Astrocyte (in vitro differentiated cells and primary cell): ENCODE data around the gene DSCAM. TPM values are rescaled to one million over a fixed set of nuclear protein-coding genes. Genes with fewer than 3 reads are reported as not detected.

Experiments
- DNase-seq: peaks from one replicate; pipeline ENCODE4 v3.0.0-alpha.2; 2010; ENCODE audit warnings: low read depth
- FAIRE-seq: peaks from 2 replicates; lab custom pipeline; 2011; peaks lifted over from hg19 to GRCh38; lab: Jason Lieb, UNC
- H2AFZ ChIP-seq: 2 replicates; pipeline ENCODE4 v1.6.0; 2012; ENCODE audit warnings: low read depth, low read length, inconsistent platforms
- H3K27ac ChIP-seq: 2 replicates; pipeline ENCODE4 v1.5.1; 2011; ENCODE audit warnings: low read depth, low read length, inconsistent platforms
- H3K27me3 ChIP-seq: 2 replicates; pipeline ENCODE4 v1.6.0; 2011; ENCODE audit warnings: low read length, inconsistent platforms; ENCODE audit not compliant: insufficient read depth
- H3K36me3 ChIP-seq: 2 replicates; pipeline ENCODE4 v1.5.1; 2011; ENCODE audit warnings: low read length, inconsistent platforms; ENCODE audit not compliant: insufficient read depth
- H3K4me1 ChIP-seq: 2 replicates; pipeline ENCODE4 v1.5.1; 2011; ENCODE audit warnings: low read length, inconsistent platforms; ENCODE audit not compliant: insufficient read depth
- H3K4me2 ChIP-seq: 2 replicates; pipeline ENCODE4 v1.6.0; 2012; ENCODE audit warnings: low read length, inconsistent platforms
- H3K4me3 ChIP-seq: 2 replicates; pipeline ENCODE4 v1.5.1; 2011; ENCODE audit warnings: low read depth, mild to moderate bottlenecking, low read length, inconsistent platforms; ENCODE audit not compliant: insufficient read depth
- H3K79me2 ChIP-seq: 2 replicates; pipeline ENCODE4 v1.6.0; 2012; ENCODE audit warnings: mild to moderate bottlenecking, low read length, inconsistent platforms; ENCODE audit not compliant: insufficient read depth
- H3K9ac ChIP-seq: 2 replicates; pipeline ENCODE4 v1.6.0; 2012; ENCODE audit warnings: mild to moderate bottlenecking, low read length, inconsistent platforms
- H3K9me3 ChIP-seq: 2 replicates; pipeline ENCODE4 v1.5.1; 2012; ENCODE audit warnings: low read depth, mild to moderate bottlenecking, low read length, inconsistent platforms; ENCODE audit not compliant: insufficient read depth
- H4K20me1 ChIP-seq: 2 replicates; pipeline ENCODE4 v1.6.0; 2012; ENCODE audit warnings: low read length, inconsistent platforms; ENCODE audit not compliant: insufficient read depth
- H3K27ac Mint-ChIP-seq: one replicate; pipeline ENCODE4 v1.8.0; 2021; ENCODE audit warnings: mild to moderate bottlenecking, mixed read lengths; ENCODE audit not compliant: unreplicated experiment
- H3K27me3 Mint-ChIP-seq: one replicate; pipeline ENCODE4 v1.8.0; 2021; ENCODE audit warnings: low read depth, mixed read lengths; ENCODE audit not compliant: unreplicated experiment
- H3K36me3 Mint-ChIP-seq: one replicate; pipeline ENCODE4 v1.8.0; 2021; ENCODE audit warnings: low read depth, mixed read lengths; ENCODE audit not compliant: unreplicated experiment
- H3K4me1 Mint-ChIP-seq: one replicate; pipeline ENCODE4 v1.8.0; 2021; ENCODE audit warnings: low read depth, mixed read lengths; ENCODE audit not compliant: unreplicated experiment
- H3K4me3 Mint-ChIP-seq: one replicate; pipeline ENCODE4 v1.8.0; 2021; ENCODE audit warnings: mild to moderate bottlenecking, moderate library complexity, mixed read lengths; ENCODE audit not compliant: unreplicated experiment
- H3K9me3 Mint-ChIP-seq: one replicate; pipeline ENCODE4 v1.8.0; 2021; ENCODE audit warnings: mild to moderate bottlenecking, mixed read lengths; ENCODE audit not compliant: unreplicated experiment
- EZH2 ChIP-seq: IDR thresholded peaks from 2 replicates; pipeline ENCODE4 v1.6.1; 2012; ENCODE audit warnings: mild to moderate bottlenecking, low read length, inconsistent platforms; ENCODE audit not compliant: insufficient read depth
- total RNA-seq: library from RNA; stranded (reverse); gene quantifications from 2 replicates; pipeline ENCODE4 v1.2.1, GENCODE V29; 2021
- TF ChIP-seq, protein P1 (sequence below): IDR thresholded peaks from 2 replicates; pipeline ENCODE4 v1.5.1; 2011; ENCODE audit warnings: low read depth, mild to moderate bottlenecking, inconsistent platforms, low read length, moderate library complexity; ENCODE audit not compliant: insufficient read depth

Gene DSCAM
- total RNA-seq, 1 donor from 2014 or later: 0.18 TPM

DNA sequence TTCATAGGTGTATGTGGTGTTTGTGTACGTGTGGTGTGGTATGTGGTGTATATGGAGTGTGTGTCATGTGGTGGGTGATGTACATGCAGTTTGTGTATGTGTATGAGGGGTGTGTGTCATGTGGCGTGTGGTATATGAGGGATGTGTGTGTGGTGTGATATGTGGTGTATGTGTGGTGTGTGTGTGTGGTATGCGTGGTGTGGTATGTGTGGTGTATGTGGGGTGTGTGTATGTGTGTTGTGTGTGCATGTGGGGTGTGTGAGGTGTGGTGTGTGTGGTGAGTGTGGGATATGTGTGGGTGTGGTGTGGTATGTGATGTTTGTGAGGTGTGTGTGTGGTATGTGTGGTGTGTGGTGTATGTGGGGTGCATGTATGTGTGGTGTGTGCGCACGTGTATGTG, 707.3 kb downstream of the DSCAM start:
- FAIRE-seq: no peak

DNA sequence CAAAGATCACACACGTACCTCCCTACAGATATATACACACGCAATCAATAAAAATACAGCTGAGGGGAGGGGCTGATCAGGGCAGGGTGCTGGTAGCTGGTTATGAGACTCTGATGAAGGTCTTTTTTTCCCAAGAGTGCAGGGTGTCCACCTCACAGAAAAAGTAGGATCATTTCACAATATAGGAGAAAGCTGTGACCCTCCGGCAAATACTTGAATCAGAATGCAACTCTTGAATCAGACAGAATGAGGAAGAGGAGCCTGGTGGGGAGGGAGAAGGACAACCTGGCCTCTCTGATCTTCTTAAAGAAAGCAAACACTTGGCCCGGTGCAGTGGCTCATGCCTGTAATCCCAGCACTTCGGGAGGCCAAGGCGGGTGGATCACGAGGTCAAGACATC, 710.4 kb downstream of the DSCAM start:
- H3K27ac Mint-ChIP-seq: no peak overlapping the region
- Histone ChIP-seq H3K4me3 (no peak overlapping the region), H3K79me2 (no peaks in the 10 kb centered on the region), H3K27me3 (no peaks in the 10 kb centered on the region), H3K9ac (no peak overlapping the region), H3K27ac (no peak overlapping the region), H3K9me3 (no peaks in the 10 kb centered on the region), H4K20me1 (no peaks in the 10 kb centered on the region), H3K36me3 (no peaks in the 10 kb centered on the region), H3K4me2 (no peak overlapping the region), H3K4me1 (no peaks in the 10 kb centered on the region), H2AFZ (no peak overlapping the region)
- no peaks in the 10 kb centered on the region for H3K36me3 Mint-ChIP-seq
- H3K4me1 Mint-ChIP-seq: no peaks in the 10 kb centered on the region
- H3K4me3 Mint-ChIP-seq: no peak overlapping the region
- H3K9me3 Mint-ChIP-seq: peaks cover 5% of the 10 kb centered on the region
- no peak for DNase-seq
- FAIRE-seq: no peak
- H3K27me3 Mint-ChIP-seq: peaks cover 2% of the 10 kb centered on the region
- TF ChIP-seq, protein P1, sequence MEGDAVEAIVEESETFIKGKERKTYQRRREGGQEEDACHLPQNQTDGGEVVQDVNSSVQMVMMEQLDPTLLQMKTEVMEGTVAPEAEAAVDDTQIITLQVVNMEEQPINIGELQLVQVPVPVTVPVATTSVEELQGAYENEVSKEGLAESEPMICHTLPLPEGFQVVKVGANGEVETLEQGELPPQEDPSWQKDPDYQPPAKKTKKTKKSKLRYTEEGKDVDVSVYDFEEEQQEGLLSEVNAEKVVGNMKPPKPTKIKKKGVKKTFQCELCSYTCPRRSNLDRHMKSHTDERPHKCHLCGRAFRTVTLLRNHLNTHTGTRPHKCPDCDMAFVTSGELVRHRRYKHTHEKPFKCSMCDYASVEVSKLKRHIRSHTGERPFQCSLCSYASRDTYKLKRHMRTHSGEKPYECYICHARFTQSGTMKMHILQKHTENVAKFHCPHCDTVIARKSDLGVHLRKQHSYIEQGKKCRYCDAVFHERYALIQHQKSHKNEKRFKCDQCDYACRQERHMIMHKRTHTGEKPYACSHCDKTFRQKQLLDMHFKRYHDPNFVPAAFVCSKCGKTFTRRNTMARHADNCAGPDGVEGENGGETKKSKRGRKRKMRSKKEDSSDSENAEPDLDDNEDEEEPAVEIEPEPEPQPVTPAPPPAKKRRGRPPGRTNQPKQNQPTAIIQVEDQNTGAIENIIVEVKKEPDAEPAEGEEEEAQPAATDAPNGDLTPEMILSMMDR: no peak
- no peak for TF ChIP-seq EZH2

More for the DNA sequence above, 707.3 kb downstream of the DSCAM start:
- H3K9me3 Mint-ChIP-seq: no peaks in the 10 kb centered on the region
- Histone ChIP-seq H3K36me3 (no peaks in the 10 kb centered on the region), H3K79me2 (no peaks in the 10 kb centered on the region), H4K20me1 (no peaks in the 10 kb centered on the region), H3K27ac (no peak overlapping the region), H3K27me3 (no peaks in the 10 kb centered on the region), H3K4me3 (no peak overlapping the region), H3K9me3 (no peaks in the 10 kb centered on the region), H3K4me2 (no peak overlapping the region), H3K4me1 (no peaks in the 10 kb centered on the region), H3K9ac (no peak overlapping the region), H2AFZ (no peak overlapping the region)
- peaks cover 2% of the 10 kb centered on the region for H3K27me3 Mint-ChIP-seq
- TF ChIP-seq EZH2: no peak
- TF ChIP-seq, protein P1: no peak
- no peak overlapping the region for H3K4me3 Mint-ChIP-seq
- no peaks in the 10 kb centered on the region for H3K4me1 Mint-ChIP-seq
- DNase-seq: peak; percentile 16
- no peak overlapping the region for H3K27ac Mint-ChIP-seq
- H3K36me3 Mint-ChIP-seq: no peaks in the 10 kb centered on the region

DNA sequence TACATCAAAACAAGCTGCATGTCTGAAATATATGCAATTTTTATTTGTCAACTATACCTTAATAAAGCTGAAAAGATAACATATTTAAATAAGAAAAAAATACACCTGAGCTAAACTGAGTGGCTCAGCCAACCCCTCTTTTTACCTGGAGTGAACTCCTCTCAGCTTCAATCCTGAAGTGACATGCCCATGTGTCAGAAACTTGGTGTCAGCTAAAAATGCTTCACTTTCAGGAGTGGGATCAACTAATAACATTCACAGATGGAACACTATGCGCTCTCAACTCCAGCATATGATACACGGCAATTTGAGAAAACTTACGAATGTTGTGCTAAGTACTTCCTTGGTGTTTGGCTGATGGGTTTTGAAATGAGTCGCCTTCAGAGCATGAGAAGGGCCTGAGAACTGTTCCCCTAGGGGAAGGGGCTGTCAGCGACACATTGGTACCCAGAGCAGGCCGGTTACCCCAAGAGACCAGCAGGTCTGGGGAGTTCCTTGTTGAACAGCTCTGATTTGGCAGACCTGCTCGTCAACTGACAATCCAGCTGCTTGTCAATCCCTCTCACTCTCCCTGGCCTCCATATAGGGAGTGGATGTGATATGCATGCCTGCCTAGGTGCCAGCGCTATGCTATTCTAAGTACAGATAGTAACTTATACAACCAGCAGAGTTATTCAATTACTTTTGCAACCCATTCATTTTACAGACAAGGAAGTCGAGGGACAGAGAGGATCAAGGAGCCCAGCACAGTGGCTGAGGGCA, 712.0 kb downstream of the DSCAM start:
- DNase-seq (no peak), FAIRE-seq (no peak)
- Histone ChIP-seq H4K20me1 (no peaks in the 10 kb centered on the region), H3K4me2 (no peak overlapping the region), H3K79me2 (no peaks in the 10 kb centered on the region), H3K4me3 (no peak overlapping the region), H3K27ac (no peak overlapping the region), H3K9ac (no peak overlapping the region), H3K27me3 (no peaks in the 10 kb centered on the region), H3K36me3 (no peaks in the 10 kb centered on the region), H2AFZ (no peak overlapping the region), H3K9me3 (no peaks in the 10 kb centered on the region), H3K4me1 (no peaks in the 10 kb centered on the region)
- peaks cover 2% of the 10 kb centered on the region for H3K27me3 Mint-ChIP-seq
- no peak overlapping the region for H3K4me3 Mint-ChIP-seq
- H3K27ac Mint-ChIP-seq: no peak overlapping the region
- peaks cover 5% of the 10 kb centered on the region for H3K9me3 Mint-ChIP-seq
- TF ChIP-seq, protein P1: no peak
- TF ChIP-seq EZH2: no peak
- no peaks in the 10 kb centered on the region for H3K36me3 Mint-ChIP-seq
- H3K4me1 Mint-ChIP-seq: no peaks in the 10 kb centered on the region
